Measurements from ENCODE around the gene SYCE3.

Gene SYCE3

GRCh38 chr22:50574383-50574755, 11.7 kb upstream of the SYCE3 start:
- no peak for DNase-seq

GRCh38 chr22:50573491-50574382, 11.0 kb upstream of the SYCE3 start:
- no peak for DNase-seq

- no peak for DNase-seq
These were observed 10.2 kb upstream of the SYCE3 start for GRCh38 chr22:50572965-50573364.

GRCh38 chr22:50571264-50572175, 8.8 kb upstream of the SYCE3 start:
- DNase-seq: no peak

- DNase-seq: no peak
These were observed 8.1 kb upstream of the SYCE3 start for GRCh38 chr22:50570861-50571260.

- DNase-seq: no peak
These were observed 7.3 kb upstream of the SYCE3 start for GRCh38 chr22:50569896-50570535.

- DNase-seq: no peak
These were observed 6.3 kb upstream of the SYCE3 start for GRCh38 chr22:50569041-50569459.

- peak; percentile 12 to 36 for DNase-seq
These were observed 5.9 kb upstream of the SYCE3 start for GRCh38 chr22:50568626-50569025.

GRCh38 chr22:50567721-50568252, 5.1 kb upstream of the SYCE3 start:
- DNase-seq: no peak

GRCh38 chr22:50564289-50564688, 1.6 kb upstream of the SYCE3 start:
- DNase-seq: no peak

- DNase-seq: no peak
These were observed 868 bp upstream of the SYCE3 start for GRCh38 chr22:50563413-50564160.

GRCh38 chr22:50561401-50562358, 1.0 kb downstream of the SYCE3 start:
- no peak for DNase-seq

GRCh38 chr22:50560034-50560433, 2.7 kb downstream of the SYCE3 start:
- DNase-seq: no peak

GRCh38 chr22:50556703-50557102, 6.0 kb downstream of the SYCE3 start:
- DNase-seq: no peak

GRCh38 chr22:50553310-50553709, 9.4 kb downstream of the SYCE3 start:
- DNase-seq: no peak

GRCh38 chr22:50551160-50551752, 11.5 kb downstream of the SYCE3 start:
- no peak for DNase-seq

GRCh38 chr22:50550395-50550794, 12.3 kb downstream of the SYCE3 start:
- no peak for DNase-seq

- DNase-seq: no peak
These were observed 13.6 kb downstream of the SYCE3 start for GRCh38 chr22:50548921-50549790.
